Measurements from ENCODE around the gene TBC1D4.
A peak's percentile ranks its signal among the peaks of the same experiment; 100 is the strongest.

TBC1D4 gene

GRCh38 chr13:75489502-75490263 is 7.7 kb upstream of the TBC1D4 start:
- no peak for DNase-seq

GRCh38 chr13:75486146-75487062 is 4.4 kb upstream of the TBC1D4 start:
- DNase-seq: no peak

- peak; percentile 70 for DNase-seq
Measured at GRCh38 chr13:75485286-75486062, 3.5 kb upstream of the TBC1D4 start.

GRCh38 chr13:75482820-75483079 is 781 bp upstream of the TBC1D4 start:
- DNase-seq: no peak

- peak; percentile 41 for DNase-seq
Measured at GRCh38 chr13:75481176-75482069, 546 bp downstream of the TBC1D4 start.

- DNase-seq: peak; percentile 36
Measured at GRCh38 chr13:75480671-75481175, 1.2 kb downstream of the TBC1D4 start.

GRCh38 chr13:75479102-75479740 is 2.7 kb downstream of the TBC1D4 start:
- DNase-seq: no peak

GRCh38 chr13:75478659-75479058 is 3.3 kb downstream of the TBC1D4 start:
- DNase-seq: no peak

- no peak for DNase-seq
Measured at GRCh38 chr13:75474956-75475355, 7.0 kb downstream of the TBC1D4 start.

- no peak for DNase-seq
Measured at GRCh38 chr13:75473468-75473867, 8.5 kb downstream of the TBC1D4 start.

- no peak for DNase-seq
Measured at GRCh38 chr13:75470676-75471075, 11.3 kb downstream of the TBC1D4 start.

GRCh38 chr13:75469047-75469446 is 12.9 kb downstream of the TBC1D4 start:
- DNase-seq: no peak

GRCh38 chr13:75468602-75469001 is 13.4 kb downstream of the TBC1D4 start:
- no peak for DNase-seq

- no peak for DNase-seq
Measured at GRCh38 chr13:75468098-75468497, 13.9 kb downstream of the TBC1D4 start.

- no peak for DNase-seq
Measured at GRCh38 chr13:75467040-75467728, 14.8 kb downstream of the TBC1D4 start.

- DNase-seq: no peak
Measured at GRCh38 chr13:75465236-75465635, 16.7 kb downstream of the TBC1D4 start.

GRCh38 chr13:75461314-75461713 is 20.7 kb downstream of the TBC1D4 start:
- DNase-seq: no peak

- no peak for DNase-seq
Measured at GRCh38 chr13:75460644-75461043, 21.3 kb downstream of the TBC1D4 start.

GRCh38 chr13:75458696-75459422 is 23.1 kb downstream of the TBC1D4 start:
- DNase-seq: no peak

- no peak for DNase-seq
Measured at GRCh38 chr13:75455962-75456361, 26.0 kb downstream of the TBC1D4 start.

All from fibroblast of skin of back (primary cell).